Measurements from ENCODE around the gene EXOC4.
"Not testable (repeated sequence)": the region's sequence is repeated elsewhere in the genome, so short reads cannot be mapped to it uniquely, and the experiment has no call there.

Gene EXOC4

DNA sequence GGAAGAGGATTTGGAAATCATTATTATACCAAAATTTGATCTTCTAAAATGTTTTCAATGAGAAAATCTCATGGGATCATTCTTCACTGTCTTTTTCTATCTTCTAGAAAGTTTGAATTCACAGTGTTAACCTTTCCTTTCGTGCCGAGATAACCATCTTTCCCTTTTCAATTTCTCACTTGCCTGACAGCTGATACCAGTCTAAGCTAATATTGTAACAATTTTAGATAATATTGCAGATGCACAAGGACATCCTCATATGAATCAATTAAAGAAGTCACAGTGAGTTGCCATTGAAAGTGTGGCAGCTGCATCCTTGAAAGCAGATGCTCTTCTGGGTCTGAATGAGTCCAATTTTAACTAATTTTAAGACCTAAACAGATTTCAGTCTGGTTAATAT lies 734.7 kb downstream of the EXOC4 start:
- H3K4me3 ChIP-seq (ENCODE audit: low read depth, low read length), result no peak overlapping the region
- in situ Hi-C loops (cut with HindIII; ENCODE audit: low sequenced_read_pairs), result no loop called here
- TF ChIP-seq CTCF (IDR thresholded peaks at IDR 0.05; ENCODE audit: low read depth, low read length, missing control alignments), result no peak
- DNase-seq (ENCODE audit: low read depth), result no peak

DNA sequence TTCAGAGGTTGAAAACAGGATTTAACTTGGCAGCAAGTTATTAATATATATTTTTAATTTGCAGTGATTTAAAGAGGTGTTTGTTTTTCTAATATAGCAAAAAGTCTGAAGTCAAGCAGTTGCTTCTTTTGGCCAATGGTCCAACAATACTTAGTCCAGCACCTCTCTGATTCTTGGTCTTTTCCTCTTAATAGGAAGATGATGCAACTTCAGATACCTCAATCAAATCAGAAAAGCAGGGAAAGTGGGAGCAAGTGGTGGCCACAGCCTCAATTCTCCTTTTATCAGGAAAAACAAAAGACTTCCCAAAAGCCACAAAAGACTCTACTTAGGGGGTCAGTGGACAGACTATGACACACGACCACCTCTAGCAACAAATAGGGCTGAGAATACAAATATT lies 740.7 kb downstream of the EXOC4 start:
- no peak for TF ChIP-seq CTCF (IDR thresholded peaks at IDR 0.05; ENCODE audit: low read depth, low read length, missing control alignments)
- H3K4me3 ChIP-seq (ENCODE audit: low read depth, low read length), result no peak overlapping the region
- DNase-seq (ENCODE audit: low read depth), result no peak
- in situ Hi-C loops (cut with HindIII; ENCODE audit: low sequenced_read_pairs), result no loop called here

GRCh38 chr7:133994100-133994499 lies 741.2 kb downstream of the EXOC4 start:
- DNase-seq (ENCODE audit: low read depth); H3K4me3 ChIP-seq (ENCODE audit: low read depth, low read length); in situ Hi-C loops (cut with HindIII; ENCODE audit: low sequenced_read_pairs): not testable (repeated sequence)

- no peak for DNase-seq (ENCODE audit: low read depth)
- no peak overlapping the region for H3K4me3 ChIP-seq (ENCODE audit: low read depth, low read length)
- TF ChIP-seq CTCF (IDR thresholded peaks at IDR 0.05; ENCODE audit: low read depth, low read length, missing control alignments), result no peak
- in situ Hi-C loops (cut with HindIII; ENCODE audit: low sequenced_read_pairs), result no loop called here
These were observed 744.6 kb downstream of the EXOC4 start for GRCh38 chr7:133997463-133997862.

GRCh38 chr7:133999178-133999577 lies 746.3 kb downstream of the EXOC4 start:
- no peak for DNase-seq (ENCODE audit: low read depth)
- in situ Hi-C loops (cut with HindIII; ENCODE audit: low sequenced_read_pairs), result no loop called here
- H3K4me3 ChIP-seq (ENCODE audit: low read depth, low read length), result no peak overlapping the region
- TF ChIP-seq CTCF (IDR thresholded peaks at IDR 0.05; ENCODE audit: low read depth, low read length, missing control alignments), result no peak

DNA sequence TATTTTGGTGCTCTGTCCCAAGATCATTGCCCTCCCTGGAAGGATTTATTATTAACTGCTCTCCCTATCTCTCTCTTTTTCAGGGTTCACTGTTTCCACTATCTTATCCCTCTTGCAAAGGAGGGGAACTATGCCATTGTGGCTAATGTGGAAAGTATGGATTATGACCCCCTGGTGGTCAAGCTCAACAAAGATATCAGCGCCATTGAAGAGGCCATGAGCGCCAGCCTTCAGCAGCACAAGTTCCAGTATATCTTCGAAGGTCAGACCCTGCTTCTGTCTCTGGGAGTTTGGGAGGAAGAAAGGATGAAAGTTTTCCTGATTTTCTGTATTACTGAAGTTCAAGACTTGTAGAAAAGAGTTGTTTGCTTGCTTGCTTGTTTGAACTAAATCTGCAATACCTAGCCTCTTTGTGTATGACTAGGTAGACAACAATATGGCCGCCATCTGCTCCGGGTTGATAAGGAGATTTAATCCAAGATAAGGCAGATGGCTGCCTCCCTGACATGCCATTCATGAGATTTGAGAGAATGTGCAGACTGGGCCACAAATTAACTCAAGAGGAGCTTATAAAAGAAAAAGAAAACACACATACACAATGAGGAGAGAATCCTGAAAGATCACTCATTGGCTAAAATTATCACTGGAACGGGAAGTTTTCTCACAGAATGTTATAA lies 752.1 kb downstream of the EXOC4 start:
- DNase-seq (ENCODE audit: low read depth), result no peak
- in situ Hi-C loops (cut with HindIII; ENCODE audit: low sequenced_read_pairs), result no loop called here

More for the DNA sequence above, 752.1 kb downstream of the EXOC4 start:
- no peak for TF ChIP-seq CTCF (IDR thresholded peaks at IDR 0.05; ENCODE audit: low read depth, low read length, missing control alignments)
- H3K4me3 ChIP-seq (ENCODE audit: low read depth, low read length), result no peak overlapping the region

Measured in astrocyte of the cerebellum (primary cell).